Osteocyte (in vitro differentiated cells): ENCODE data around the gene SMPD3. TPM values are rescaled to one million over a fixed set of nuclear protein-coding genes. Genes with fewer than 3 reads are reported as not detected.

Source experiments
- DNase-seq: peaks from one replicate; pipeline ENCODE4 v3.0.0; 2021; ENCODE audit warnings: mixed read lengths; ENCODE audit not compliant: unreplicated experiment; ENCODE audit errors: extremely low spot score
- H3K27ac Mint-ChIP-seq: one replicate; pipeline ENCODE4 v1.8.0; 2021; ENCODE audit warnings: mild to moderate bottlenecking, mixed read lengths; ENCODE audit not compliant: unreplicated experiment
- H3K27me3 Mint-ChIP-seq: one replicate; pipeline ENCODE4 v1.8.0; 2021; ENCODE audit warnings: mixed read lengths; ENCODE audit not compliant: unreplicated experiment
- H3K36me3 Mint-ChIP-seq: one replicate; pipeline ENCODE4 v1.8.0; 2021; ENCODE audit warnings: mixed read lengths; ENCODE audit not compliant: unreplicated experiment
- H3K4me1 Mint-ChIP-seq: one replicate; pipeline ENCODE4 v1.8.0; 2021; ENCODE audit warnings: mixed read lengths; ENCODE audit not compliant: unreplicated experiment
- H3K4me3 Mint-ChIP-seq: one replicate; pipeline ENCODE4 v1.8.0; 2021; ENCODE audit warnings: mild to moderate bottlenecking, moderate library complexity, mixed read lengths; ENCODE audit not compliant: unreplicated experiment
- H3K9me3 Mint-ChIP-seq: one replicate; pipeline ENCODE4 v1.8.0; 2021; ENCODE audit warnings: mixed read lengths; ENCODE audit not compliant: unreplicated experiment
- total RNA-seq: library from RNA; stranded (reverse); gene quantifications from 2 replicates; pipeline ENCODE4 v1.2.1, GENCODE V29; 2021
- TF ChIP-seq, protein P1 (sequence below): fragments of 200-600 bp; sonication (generic); IDR thresholded peaks from 2 replicates; pipeline ENCODE4 v1.5.0; 2021; ENCODE audit warnings: antibody characterized with exemption, mild to moderate bottlenecking, moderate library complexity

The SMPD3 gene
- total RNA-seq, 1 donor from 2014 or later, result not detected

DNA sequence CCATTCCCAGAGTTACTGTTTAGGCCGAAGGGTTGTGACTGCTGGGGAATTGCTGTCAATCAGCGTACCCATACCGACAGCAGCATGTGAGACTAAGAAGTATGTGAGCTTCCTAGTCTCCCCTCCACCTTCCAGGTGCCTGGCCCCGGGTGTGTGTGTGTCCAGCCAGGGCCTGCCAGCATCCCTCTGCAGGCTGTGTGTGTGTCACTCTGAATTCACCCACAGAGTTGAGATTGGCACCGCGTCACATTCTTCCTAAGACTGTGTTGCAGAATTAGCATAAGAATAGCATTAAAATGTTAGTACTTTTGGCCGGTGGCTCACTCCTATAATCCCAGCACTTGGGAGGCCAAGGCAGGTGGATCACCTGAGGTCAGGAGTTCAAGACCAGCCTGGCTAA, 105.7 kb downstream of the SMPD3 start:
- H3K4me3 Mint-ChIP-seq, result no peak overlapping the region

GRCh38 chr16:68339214-68339613, 109.1 kb downstream of the SMPD3 start:
- DNase-seq, result no peak
- Mint-ChIP-seq H3K27me3 (no peaks in the 10 kb centered on the region), H3K27ac (no peak overlapping the region), H3K9me3 (no peaks in the 10 kb centered on the region), H3K4me1 (peaks cover 1% of the 10 kb centered on the region), H3K4me3 (no peak overlapping the region), H3K36me3 (peaks cover 33% of the 10 kb centered on the region)
- TF ChIP-seq, protein P1, sequence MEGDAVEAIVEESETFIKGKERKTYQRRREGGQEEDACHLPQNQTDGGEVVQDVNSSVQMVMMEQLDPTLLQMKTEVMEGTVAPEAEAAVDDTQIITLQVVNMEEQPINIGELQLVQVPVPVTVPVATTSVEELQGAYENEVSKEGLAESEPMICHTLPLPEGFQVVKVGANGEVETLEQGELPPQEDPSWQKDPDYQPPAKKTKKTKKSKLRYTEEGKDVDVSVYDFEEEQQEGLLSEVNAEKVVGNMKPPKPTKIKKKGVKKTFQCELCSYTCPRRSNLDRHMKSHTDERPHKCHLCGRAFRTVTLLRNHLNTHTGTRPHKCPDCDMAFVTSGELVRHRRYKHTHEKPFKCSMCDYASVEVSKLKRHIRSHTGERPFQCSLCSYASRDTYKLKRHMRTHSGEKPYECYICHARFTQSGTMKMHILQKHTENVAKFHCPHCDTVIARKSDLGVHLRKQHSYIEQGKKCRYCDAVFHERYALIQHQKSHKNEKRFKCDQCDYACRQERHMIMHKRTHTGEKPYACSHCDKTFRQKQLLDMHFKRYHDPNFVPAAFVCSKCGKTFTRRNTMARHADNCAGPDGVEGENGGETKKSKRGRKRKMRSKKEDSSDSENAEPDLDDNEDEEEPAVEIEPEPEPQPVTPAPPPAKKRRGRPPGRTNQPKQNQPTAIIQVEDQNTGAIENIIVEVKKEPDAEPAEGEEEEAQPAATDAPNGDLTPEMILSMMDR, result no peak

More for the DNA sequence above, 105.7 kb downstream of the SMPD3 start:
- no peak for DNase-seq
- H3K36me3 Mint-ChIP-seq, result peaks cover 39% of the 10 kb centered on the region
- H3K4me1 Mint-ChIP-seq, result no peaks in the 10 kb centered on the region
- H3K9me3 Mint-ChIP-seq, result no peaks in the 10 kb centered on the region
- TF ChIP-seq, protein P1, result no peak
- H3K27me3 Mint-ChIP-seq, result no peaks in the 10 kb centered on the region
- H3K27ac Mint-ChIP-seq, result no peak overlapping the region

- Mint-ChIP-seq H3K27me3 (no peaks in the 10 kb centered on the region), H3K36me3 (peaks cover 31% of the 10 kb centered on the region), H3K4me1 (peaks cover 7% of the 10 kb centered on the region), H3K9me3 (no peaks in the 10 kb centered on the region), H3K27ac (no peak overlapping the region), H3K4me3 (no peak overlapping the region)
- TF ChIP-seq, protein P1, result no peak
- no peak for DNase-seq
Observed at GRCh38 chr16:68338326-68339119, 109.8 kb downstream of the SMPD3 start.

- H3K9me3 Mint-ChIP-seq, result no peaks in the 10 kb centered on the region
- H3K36me3 Mint-ChIP-seq, result peaks cover 19% of the 10 kb centered on the region
- DNase-seq, result no peak
- no peak overlapping the region for H3K4me3 Mint-ChIP-seq
- peaks cover 19% of the 10 kb centered on the region for H3K4me1 Mint-ChIP-seq
- no peak overlapping the region for H3K27ac Mint-ChIP-seq
- no peaks in the 10 kb centered on the region for H3K27me3 Mint-ChIP-seq
- TF ChIP-seq, protein P1, result no peak
Observed at GRCh38 chr16:68335175-68335574, 113.1 kb downstream of the SMPD3 start.

DNA sequence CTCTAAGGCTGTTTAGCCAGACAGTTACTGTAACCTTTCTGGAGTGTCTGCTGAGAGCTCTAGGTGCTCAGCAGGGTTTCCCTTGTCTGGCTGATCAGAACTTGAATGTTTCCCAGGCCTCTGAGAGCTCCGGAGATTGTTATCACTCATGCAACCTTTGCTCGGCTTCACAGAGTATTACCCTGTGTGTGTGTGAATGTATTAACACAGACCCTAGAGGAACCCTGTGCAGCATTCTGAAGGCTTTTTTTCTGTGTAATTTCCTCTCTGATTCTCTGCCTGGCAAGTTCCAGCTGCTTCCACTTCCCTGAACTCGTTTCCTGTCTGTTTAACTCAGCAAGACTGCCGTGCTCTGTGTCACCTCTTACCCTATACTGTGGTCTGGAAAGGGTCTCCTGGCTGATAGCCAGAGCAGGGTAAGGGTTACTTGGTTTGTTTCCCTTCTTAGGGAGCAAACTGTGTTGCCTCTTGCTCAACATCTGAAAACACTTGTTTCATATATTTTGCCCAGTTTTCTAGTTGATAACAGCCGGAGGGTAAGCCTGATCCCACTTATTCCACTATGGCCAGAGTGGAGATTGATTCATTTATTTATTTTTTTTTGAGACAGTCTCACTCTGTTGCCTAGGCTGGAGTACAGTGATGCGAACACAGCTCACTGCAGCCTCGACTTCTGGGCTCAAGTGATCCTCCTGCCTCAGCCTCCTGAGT, 115.7 kb downstream of the SMPD3 start:
- H3K27me3 Mint-ChIP-seq, result no peaks in the 10 kb centered on the region
- H3K36me3 Mint-ChIP-seq, result peaks cover 10% of the 10 kb centered on the region
- no peak for DNase-seq
- TF ChIP-seq, protein P1, result no peak
- peak overlapping the region; percentile 81 for H3K27ac Mint-ChIP-seq
- peaks cover 24% of the 10 kb centered on the region for H3K4me1 Mint-ChIP-seq
- no peak overlapping the region for H3K4me3 Mint-ChIP-seq
- no peaks in the 10 kb centered on the region for H3K9me3 Mint-ChIP-seq
